Activated CD4-positive, alpha-beta T cell treated with anti-CD3 and anti-CD28 coated beads, Interleukin-10, Interleukin-2, amounts not matched to agents 100 ng/mL and 50 ng/mL, durations not matched to agents 16 hours and 8 hours (primary cell): Measurements from ENCODE around the gene CENPU.
A peak's percentile ranks its signal among the peaks of the same experiment; 100 is the strongest.
"Not testable (repeated sequence)": the region's sequence is repeated elsewhere in the genome, so short reads cannot be mapped to it uniquely, and the experiment has no call there.

Experiments used
- DNase-seq: peaks from one replicate; pipeline ENCODE4 v3.0.0-alpha.2; 2020

CENPU gene, protein sequence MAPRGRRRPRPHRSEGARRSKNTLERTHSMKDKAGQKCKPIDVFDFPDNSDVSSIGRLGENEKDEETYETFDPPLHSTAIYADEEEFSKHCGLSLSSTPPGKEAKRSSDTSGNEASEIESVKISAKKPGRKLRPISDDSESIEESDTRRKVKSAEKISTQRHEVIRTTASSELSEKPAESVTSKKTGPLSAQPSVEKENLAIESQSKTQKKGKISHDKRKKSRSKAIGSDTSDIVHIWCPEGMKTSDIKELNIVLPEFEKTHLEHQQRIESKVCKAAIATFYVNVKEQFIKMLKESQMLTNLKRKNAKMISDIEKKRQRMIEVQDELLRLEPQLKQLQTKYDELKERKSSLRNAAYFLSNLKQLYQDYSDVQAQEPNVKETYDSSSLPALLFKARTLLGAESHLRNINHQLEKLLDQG

GRCh38 chr4:184733654-184734524, at the start of gene CENPU:
TSS of gene CENPU (minus strand) at chr4:184734096. CDS start at chr4:184734062, 34 bp downstream.
- DNase-seq: peak; percentile 98

DNA sequence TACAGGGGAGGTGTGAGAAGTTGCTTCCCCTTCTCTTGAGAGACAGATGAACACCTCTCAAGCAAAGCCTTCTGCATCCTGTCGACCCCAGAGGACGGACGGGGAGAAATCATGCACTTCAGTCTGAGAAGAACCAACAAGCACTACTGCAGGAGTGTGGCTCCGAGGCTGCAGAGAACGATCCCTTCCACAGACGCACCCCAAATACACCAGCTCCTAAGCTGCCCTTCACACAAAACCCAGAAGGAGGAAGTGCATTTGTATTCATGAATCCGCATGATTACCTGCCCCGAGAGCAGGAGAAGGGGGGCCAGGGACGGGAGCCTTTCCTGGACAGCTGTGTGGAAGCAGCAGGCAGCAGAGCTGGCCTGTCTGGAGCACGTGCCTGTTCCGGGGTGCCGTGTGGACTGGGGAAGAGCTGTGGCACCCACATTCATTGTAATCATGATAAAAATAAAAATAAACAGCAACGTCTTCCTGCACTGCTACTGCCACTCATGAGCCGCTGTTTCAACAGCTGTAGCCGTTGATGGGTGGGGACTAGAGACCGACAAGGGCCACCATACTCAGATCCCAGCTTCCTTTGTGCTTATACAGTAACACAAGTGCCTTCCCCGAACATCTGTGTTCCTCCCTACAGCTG, 49.0 kb upstream of the CENPU start:
- DNase-seq: no peak

DNA sequence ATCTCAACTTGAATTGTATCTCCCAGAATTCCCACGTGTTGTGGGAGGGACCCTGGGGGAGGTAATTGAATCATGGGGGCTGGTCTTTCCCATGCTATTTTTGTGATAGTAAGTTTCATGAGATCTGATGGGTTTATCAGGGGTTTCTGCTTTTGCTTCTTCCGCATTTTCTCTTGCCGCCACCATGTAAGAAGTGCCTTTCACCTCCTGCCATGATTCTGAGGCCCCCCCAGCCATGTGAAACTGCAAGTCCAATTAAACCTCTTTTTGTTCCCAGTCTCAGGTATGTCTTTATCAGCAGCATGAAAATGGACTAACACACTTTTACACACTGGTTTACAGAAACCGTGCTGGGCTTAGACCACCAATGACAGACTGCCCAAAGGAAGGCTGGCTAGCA, 45.3 kb upstream of the CENPU start:
- DNase-seq: not testable (repeated sequence)

DNA sequence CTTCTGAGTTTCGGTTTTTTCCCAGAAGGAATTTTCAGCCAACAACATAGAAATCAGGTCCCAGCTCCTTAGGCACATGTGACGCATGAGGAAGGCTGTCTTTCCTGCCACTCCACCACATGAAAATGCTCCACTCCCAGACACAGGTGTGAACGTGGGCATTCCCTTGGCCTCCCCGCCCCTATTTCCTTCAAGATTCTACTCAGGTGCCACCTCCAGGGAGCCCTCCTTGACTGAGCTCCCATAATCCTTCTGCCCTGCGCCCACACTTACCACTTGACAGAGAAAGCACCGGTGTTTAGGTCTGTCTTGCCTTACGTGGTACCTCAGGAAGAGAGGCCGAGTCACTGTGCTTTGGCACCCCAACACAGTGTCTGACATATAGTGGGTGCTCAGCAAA, 44.4 kb upstream of the CENPU start:
- DNase-seq: no peak

DNA sequence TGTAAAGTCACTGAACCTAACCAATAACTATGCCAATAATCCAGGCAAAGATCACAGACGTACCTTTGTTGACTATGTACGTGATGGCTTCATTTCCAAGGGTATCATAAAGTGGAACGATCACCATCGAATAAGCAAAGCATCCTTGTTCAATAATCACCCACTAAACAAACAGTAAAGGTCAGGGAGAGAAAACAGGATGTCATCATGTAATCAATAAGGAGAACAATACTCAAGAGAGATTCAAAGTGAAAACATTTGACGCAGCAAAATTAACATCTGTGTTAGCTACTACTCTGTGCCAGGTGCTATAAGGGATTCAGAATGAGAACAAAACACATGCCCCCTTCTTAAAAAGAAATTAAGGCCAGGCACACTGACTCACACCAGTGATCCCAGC, 42.9 kb upstream of the CENPU start:
- DNase-seq: no peak

DNA sequence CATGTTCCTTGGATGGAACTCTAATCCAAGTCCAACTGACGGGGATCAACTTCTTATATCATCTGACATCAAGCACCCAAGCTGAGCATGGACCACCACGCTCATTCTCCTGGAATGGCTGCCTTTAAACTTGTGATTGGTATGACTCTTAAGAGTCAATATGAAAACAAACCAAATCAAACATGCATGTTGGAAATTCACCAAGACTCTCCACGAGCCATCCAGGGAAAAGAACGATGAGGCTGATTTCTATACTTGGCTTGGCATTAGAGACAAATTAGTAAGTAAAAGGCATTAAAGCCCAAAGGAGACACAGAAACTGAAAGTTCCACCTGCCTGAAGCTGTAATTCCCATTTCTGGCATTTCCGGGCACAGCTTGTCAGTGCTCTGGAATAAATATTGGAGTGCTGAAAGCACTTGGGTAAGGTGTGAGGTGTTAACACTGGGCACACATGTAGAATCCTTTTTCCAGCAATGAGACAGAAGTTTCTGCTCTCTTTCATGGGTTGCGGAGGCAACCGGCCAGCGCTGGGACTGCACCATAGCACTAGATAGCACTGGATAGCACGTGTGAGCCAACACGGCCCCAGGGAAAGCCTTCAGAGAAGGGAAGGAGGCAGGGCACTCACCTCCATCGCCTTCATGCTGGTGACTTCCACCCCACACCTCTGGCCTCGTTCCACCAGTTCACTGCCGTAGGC, 42.1 kb upstream of the CENPU start:
- no peak for DNase-seq

DNA sequence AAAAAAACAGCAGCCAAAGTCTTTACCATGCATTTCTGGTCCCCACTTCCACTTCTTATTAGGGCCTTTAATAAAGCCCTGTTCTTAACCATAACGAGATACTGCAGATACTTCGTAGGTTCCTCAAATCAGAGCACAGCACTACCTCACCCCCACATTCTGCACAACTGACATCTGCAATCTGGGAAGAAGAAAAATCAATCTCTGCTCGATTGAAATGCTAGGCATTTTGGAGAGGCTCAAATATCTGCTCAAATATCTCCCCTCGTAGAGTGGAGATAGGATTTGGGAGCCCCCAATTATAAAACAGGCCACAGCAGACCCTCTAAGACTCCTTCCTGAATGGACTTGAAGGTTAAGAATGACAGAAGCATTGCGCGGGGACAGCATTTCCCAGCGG, 40.3 kb upstream of the CENPU start:
- no peak for DNase-seq

- DNase-seq: no peak
Observed at GRCh38 chr4:184771416-184771815, 37.5 kb upstream of the CENPU start.

GRCh38 chr4:184769141-184769765, 35.4 kb upstream of the CENPU start:
- no peak for DNase-seq

GRCh38 chr4:184768296-184768695, 34.4 kb upstream of the CENPU start:
- no peak for DNase-seq

DNA sequence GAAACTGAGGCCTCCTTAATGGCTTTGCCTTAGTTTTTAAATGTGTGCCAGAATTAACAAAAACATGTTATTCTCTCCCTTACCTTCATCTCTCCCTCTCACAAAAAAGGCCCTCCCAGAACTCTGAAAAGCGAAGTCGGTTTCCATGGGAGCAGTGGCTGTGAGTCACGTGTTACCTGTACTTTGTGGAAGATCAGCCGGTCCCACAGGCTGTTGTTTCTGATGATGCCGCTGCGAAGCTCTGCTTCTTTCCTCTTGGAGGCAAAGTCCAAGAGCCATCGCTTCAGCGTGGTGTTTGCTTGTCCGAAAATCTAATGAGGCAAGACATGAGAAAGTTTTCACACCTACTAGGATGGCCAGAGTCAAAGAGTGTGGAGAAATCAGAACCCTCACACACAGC, 32.5 kb upstream of the CENPU start:
- DNase-seq: no peak

DNA sequence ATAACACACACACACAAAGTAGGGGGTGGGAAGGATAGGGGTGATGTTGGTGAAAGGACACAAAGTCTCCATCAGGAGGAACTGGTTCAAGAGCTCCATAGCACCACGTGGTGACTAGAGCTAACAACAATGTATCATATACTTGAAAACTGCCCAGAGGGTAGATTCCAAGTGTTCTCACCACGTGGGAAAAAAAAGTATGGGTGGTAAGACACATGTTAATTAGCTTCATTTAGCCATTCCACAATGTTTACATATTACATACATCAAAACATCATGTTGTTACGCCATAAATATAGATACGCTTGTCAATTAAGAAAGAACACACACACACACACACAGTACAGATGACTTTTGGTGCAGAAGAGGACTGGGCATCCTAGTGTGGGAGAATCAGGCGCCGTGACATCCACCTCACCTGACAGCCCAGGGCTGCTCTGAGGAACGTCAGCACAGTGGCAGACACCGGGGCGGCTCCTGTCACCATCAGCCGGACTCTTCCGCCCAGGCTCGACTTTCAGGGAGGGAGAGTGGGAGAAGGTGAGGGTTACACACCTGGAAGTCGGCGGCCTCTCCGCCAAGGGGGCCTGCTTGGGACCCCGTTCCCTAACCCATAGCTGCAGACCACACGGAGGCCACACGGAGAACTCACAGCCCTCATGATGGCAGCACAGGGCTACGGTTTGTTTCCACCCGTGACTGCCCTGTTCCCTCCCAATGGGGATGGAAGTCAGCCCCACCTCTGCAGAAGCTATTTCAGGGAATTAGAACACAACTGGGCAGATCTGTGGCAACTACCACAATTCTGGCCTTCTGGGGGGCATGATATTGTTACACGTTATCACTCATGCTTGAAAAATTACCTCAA, 31.8 kb upstream of the CENPU start:
- DNase-seq: no peak

- DNase-seq: no peak
Observed at GRCh38 chr4:184764601-184765000, 30.7 kb upstream of the CENPU start.

- no peak for DNase-seq
Observed at GRCh38 chr4:184763150-184763780, 29.4 kb upstream of the CENPU start.

DNA sequence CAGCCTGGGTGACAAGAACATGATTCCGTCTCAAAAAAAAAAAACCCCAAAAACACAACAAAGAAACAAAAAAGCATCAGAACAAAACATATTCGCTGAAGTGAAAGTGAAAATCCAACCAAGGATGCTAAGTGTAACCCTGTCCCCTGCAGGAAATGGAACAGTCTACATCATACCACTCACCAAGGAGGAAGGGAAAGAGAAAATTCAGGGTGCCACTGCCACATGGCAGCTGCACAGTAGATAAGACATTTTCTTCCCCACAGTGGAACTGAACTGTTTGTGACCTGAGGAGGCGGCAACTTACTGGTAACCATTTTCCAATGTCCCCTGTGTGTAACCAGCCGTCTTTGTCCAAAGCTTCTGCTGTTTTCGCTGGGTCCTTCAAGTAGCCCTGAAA, 28.2 kb upstream of the CENPU start:
- peak; percentile 76 for DNase-seq

GRCh38 chr4:184760681-184761080, 26.8 kb upstream of the CENPU start:
- DNase-seq: no peak

GRCh38 chr4:184757810-184758209, 23.9 kb upstream of the CENPU start:
- no peak for DNase-seq

DNA sequence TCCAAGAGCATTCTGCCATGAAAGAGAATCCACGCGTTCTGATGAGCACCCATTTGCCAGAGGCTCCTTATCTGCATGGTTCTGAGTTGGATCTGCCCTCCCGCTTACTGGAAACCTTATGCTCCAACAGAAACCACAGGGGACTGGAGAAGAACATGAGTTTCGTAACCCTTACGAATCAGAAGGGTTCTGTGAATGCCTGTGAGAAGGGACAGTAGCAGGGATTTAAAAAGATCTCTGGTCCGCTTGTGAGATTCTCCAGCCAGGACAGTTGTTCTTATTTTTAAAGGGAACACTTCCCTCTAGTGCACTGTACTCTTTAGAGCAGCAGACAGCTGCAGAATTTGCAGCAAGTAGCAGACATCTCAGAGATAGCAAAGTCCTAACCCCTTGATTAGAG, 22.5 kb upstream of the CENPU start:
- DNase-seq: no peak

DNA sequence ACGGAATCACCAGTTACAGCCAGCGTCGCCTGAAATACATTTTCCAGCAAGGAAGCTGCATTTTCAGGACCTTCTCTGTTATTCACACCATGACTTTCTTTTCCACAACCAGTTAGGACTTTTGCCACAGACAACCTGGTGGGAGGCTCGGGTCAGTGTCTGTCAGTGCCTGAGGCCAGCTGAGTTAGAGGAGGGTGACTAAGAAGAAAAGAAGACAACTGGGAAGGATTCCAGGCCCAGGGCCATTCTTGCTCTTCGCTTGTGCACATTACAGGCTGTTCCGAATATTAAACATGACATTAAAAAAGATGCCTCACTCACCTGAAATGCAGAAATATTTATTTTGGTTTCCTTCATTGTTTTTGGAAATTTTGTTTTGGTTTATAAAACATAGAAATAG, 21.4 kb upstream of the CENPU start:
- DNase-seq: no peak

DNA sequence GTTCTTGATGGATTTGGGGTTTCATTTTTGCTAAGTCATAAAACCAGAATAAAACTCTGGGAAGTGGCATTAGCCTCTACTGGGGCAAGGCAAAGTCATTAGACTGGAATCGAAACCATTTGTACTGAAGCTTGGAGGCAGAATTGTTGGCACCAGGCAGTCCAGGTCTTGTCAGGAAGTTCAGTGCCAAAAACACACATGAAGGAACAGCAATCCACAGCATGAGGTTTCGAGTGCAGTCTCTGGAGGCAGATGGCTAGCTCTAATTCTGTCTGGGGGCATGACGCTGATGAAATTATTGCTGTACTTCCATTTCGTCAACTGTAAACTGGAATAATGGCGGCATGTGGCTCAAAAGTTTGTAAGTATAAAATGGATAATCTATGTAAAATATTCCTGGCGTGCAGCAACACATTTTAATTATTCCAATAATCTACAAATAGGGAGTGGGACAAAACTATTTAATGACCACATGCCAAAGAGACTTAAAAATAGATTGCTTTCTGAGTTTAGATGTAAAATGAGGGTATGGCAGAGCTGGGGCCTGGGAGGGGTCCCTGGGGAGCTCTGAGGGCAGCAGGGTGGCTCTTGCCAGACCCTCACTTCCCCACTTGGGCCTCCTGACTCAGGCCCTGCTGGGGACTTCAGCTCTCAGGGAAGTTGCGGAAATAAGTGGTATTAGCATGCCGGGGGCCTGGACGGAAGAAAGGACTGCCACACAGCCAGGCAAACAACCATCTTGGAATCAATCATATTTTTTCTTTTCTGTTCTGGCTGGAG, 18.8 kb upstream of the CENPU start:
- DNase-seq: no peak
